Activated T-cell treated with anti-CD3 and anti-CD28 coated beads for 4 hours (primary cell): ENCODE measurements around the gene HADHA.

Source experiments
- DNase-seq: peaks from one replicate; pipeline ENCODE4 v3.0.0-alpha.2; 2020

HADHA gene

DNA sequence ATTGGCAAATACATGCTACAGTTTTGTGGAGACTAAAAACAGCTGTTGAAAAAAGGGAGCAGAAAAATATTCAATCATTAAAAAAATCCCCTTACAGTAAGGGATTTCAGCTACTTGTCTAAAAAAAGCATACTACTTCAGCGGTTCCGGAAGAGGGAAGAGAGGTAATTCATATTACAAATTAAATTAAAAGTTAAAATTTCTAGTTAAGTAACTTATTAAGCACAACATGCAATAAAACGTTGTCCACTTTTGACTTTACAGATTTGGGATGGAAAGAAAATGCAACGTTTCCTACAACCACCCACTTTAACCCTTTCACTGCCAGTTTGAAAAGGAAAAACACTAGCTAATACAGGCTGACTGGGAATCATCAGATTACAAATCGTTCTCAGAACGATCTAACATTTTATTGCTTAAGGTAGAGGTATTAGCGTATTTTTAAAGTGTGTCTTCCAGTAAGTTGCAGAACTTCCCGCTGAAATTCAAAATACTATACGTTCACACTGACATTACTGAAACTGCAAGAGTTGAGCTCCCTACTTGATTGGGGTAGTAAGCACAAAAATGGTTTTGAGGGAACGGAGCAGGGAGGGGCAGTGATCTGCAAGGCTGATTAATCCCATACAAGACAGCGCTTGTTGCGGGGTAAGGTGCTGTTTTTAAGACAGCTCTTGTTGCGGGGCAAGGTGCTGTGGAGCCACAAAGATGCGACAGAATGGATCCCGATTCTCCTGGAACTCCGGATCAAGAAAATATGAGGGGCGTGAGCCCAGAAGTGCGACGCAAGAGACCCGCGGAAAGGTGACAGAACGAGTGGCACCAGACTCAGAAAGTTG is 743 bp downstream of the HADHA start:
- DNase-seq: no peak

DNA sequence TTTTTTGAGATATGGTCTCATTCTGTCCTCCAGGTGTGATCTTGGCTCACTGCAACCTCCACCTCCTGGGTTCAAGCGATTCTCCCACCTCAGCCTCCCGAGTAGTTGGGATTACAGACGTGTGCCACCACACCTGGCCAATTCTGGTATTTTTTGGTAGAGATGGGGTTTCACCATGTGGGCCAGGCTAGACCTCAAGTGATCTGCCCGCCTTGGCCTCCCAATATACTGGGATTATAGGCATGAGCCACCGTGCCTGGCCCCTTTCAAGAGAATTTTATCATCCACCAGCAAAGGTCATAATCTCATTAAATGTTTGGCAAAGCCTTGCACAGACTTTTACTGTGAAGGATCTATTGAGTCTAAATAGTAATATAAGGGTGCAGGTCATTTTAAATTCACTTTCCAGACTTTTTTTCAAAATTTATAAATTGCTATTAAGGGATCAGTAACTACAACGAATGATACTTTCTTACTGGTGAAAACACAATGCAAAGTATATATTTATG is 2.5 kb downstream of the HADHA start:
- DNase-seq: no peak

DNA sequence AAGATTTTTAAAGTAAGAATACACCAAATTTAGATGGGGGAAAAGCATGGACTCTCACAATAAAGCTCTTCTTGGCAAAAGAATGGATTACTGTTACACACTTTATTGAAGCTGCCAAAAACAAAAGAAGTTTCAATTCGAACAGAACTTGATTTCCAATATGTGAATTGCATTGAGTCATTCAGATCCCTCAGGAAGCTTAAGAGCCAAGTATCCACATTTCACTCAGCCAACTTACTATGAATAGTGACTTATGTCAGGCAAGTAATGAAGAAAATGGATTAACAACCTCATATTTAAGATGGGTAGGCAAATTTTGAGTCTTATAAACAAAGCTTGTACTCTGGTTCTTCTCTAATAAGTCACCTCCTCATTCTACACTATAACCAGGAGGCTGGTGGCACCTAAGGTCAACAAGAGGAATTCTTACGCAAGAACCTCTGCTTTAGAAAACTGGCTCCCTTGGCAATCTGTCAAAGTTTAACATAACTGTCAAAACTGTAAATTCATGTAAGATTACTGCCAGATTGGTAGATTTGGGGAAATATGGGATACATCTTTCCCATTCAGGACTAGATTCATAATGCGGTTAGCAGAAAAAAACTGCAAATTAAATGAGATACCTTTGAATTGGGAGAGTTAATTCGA is 6.0 kb downstream of the HADHA start:
- DNase-seq: no peak

DNA sequence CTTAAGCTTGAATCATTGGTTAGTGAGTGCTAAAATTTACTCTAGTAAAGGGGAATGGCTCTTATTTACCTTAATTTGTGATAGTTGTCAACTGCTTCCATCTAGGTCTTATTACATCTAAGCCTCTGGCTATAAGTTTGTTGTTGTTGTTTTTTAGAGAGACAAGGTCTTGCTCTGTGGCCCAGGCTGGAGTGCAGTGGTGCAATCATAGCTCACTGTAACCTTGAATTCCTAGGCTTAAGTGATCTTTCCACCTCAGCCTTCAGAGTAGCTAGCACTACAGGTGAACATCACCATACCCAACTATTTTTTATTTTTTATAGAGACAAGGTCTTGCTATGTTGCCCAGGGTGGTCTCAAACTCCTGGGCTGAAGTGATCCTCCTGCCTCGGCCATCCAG is 6.6 kb downstream of the HADHA start:
- no peak for DNase-seq

DNA sequence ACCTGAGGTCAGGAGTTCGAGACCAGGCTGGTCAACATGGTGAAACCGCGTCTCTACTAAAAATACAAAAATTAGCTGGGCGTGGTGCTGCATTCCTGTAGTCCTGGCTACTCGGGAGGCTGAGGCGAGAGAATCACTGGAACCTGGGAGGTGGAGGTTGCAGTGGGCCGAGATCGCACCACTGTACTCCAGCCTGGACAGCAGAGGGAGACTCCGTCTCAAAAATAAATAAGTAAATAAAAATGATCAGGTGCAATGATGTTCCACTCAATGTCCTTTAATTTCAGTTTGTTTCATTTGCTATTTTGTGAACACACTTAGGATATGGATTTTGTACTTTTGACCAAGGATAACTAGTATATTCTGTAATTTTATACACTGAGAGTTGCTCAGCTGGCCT is 9.3 kb downstream of the HADHA start:
- no peak for DNase-seq

DNA sequence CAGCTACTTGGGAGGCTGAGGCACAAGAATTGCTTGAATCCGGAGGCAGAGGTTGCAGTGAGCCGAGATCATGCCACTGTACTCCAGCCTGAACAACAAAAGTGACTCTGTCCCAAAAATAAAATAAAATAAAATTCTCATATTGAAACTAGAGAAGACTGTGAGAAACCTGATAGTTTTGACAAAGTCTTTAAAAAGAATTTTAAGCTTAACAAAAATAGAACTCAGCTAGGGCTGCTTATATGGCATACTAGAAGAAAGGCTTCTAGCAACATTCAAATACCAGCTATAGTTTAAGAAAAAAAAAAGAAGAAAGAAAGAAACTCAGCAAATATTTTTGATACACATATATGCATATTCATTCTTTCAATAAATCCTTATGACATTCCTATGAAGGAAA is 13.6 kb downstream of the HADHA start:
- DNase-seq: no peak

DNA sequence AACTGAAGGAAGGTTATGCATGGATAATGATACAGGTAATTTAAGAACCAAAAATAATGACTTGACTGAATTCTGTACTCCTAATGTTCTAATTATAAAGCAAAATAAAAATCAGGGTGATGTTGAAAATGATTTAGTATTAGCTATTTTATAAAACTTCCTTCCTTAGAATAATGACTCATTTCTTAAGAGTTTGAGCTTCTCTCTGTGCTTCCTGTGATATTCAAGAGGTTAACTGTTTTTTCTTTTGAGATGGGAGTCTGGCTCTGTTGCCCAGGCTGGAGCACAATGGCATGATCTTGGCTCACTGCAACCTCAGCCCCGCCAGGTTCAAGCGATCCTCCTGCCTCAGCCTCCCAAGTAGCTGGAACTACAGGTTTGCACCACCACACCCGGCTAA is 14.8 kb downstream of the HADHA start:
- DNase-seq: no peak

DNA sequence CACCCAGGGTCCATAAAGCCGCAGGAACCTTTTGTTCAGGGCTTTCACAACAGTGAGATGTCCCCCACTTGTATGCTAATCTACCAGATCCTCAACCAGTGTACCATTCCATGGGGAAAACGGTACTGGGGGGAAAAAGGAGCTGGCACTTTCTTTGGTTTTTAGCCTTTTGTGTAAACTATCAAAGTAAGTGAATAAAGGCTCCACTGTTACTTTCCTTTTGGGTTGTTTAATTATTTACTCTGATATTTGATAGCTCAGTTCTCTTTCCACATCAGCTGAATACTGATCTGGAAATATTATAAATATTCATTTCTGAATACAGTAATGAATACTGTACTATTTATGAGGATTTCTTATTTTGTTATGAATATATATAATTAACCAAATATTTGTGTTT is 20.3 kb downstream of the HADHA start:
- DNase-seq: no peak

DNA sequence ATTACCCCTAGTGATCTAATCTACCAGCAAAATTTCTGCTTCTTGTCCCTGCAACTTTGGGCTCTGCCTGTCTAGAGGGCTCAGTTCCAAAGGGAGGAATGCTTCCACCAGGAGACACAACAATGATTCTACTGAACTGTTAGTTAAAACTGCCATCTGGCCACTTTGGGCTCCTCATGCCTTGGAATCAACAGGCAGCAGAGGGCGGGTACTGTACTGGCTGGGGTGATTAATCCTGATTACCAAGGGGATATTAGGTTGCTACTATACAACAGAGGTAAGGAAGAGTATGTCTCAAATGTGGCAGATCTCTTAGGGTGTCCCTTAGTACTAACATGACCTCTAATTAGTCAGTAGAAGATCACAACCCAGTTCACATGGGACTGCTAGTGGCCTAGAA is 21.4 kb downstream of the HADHA start:
- no peak for DNase-seq

DNA sequence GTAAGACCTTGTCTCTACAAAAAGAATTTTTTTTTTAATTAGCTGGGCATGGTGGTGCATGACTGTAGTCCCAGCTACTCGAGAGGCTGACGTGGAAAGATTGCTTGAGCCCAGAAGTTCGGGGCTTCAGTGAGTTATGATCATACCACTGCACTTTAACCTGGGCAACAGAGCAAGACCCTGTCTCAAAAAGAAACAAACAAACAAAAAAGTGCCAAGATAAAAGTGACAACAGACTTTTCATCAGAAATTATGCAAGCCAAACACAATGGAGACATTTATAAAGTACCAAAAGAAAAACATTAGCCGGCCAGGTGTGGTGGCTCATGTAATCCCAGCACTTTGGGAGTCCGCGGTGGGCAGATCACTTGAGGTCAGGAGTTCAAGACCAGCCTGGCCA is 26.7 kb downstream of the HADHA start:
- DNase-seq: no peak

DNA sequence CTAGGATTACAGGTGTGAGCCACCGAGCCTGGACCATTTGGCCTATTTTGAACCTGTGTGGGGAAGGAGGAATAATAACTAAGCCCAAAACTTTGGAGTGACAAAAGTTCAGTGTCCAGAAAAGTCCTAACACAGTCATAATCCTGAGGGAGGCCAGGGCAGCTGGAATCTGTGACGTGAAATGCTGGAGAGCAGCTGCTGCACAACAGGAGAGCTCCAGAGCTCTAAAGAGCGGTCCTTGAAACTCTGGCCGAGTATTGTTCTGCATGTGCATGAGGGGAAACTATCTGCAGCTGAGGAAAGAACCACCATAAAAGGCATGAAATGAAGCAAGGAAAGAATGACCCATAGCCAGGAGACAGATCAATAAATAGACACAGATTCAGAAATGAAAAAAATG is 27.8 kb downstream of the HADHA start:
- DNase-seq: no peak

DNA sequence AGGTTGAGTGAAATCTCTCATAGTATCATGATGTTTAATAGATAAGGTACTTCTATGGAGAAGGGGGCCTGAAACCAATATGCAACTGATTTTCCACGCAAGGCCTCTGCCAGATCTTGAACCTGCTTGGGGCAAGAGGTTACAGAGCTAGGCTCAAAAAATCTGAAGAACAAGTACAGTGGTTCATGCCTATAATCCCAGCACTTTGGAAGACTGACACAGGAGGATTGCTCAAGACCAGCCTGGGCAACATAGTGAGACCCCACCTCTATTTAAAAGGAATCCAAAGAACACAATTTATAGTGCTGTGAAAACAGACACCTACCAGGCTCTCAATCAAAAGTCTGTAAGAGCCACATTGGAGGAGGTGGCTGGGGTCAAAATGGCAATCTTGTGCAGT is 28.6 kb downstream of the HADHA start:
- DNase-seq: no peak

DNA sequence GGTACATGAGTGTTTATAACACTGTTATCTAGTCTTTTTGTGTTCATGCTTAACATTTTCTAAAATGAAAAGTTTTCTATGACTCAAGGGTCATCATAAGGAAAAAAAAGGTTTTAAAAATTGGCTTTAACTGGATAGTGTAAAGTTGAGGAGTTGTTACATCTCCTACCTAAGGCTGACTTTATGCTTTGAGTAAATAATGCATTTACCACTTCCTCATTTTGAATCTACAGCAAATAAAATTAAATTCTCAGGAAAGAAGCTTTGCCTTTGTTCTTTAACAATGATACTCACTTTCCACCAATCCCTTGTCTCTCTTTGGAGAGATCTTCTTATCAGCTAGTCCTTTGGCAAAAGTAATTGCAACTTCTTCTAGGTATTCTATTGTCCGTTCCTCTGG is 29.7 kb downstream of the HADHA start:
- DNase-seq: no peak

DNA sequence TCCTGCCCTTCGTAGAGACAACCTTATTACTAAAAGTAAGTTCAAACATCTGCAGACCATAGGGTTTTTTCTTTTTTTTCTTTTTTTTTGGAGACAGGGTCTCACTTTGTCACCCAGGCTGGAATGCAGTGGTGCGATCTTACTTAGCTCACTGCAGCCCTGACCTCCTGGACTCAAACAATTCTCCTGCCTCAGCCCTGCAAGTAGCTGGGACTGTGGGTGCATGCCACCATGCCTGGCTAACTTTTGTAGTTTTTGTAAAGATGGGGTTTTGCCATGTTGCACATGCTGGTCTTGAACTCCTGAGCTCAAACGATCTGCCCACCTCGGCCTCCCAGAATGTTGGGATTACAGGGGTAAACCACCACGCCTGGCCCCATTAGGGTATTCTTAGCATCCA is 32.4 kb downstream of the HADHA start:
- DNase-seq: no peak

DNA sequence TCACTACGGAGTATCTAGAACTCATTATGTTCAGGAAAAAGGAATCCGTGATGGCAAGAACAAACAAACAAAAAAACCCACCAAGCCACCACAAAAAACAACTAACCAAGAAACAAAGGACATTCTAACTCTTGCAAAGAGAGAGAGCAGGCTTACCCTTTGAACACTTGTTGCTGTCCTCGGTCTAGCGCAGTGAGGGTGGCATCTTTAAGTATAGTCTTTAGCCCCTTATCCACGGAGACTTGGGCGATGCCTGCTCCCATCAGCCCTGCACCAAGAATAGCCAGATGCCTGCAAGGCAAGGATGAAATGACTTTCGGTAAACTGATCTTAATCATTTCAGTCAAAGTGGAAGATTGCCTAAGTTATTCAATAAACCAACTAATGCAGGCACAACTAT is 40.5 kb downstream of the HADHA start:
- DNase-seq: no peak

DNA sequence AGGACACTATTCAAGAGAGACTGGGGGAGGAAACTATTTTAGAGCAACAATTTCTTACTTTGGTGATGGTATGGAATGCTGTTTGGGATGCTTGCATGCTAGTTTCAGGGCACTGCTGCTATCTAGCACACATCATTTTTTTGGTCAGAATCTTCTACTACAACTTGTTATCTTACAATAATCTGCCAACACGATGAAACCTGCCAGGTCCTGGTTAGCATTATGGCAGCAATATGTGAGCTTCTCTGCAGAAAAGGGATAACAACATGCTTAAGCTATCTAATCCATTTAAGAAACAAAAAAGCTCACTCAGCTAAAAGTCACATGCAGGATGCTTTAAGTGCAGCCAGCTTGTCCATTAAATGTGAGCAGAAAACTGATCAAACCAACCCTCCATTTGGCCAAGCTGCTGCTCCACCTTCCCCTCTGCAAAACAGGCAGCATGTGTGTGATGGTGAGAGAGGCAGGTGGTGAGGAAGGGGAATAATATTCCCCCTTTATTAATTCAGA is 41.4 kb downstream of the HADHA start:
- no peak for DNase-seq

DNA sequence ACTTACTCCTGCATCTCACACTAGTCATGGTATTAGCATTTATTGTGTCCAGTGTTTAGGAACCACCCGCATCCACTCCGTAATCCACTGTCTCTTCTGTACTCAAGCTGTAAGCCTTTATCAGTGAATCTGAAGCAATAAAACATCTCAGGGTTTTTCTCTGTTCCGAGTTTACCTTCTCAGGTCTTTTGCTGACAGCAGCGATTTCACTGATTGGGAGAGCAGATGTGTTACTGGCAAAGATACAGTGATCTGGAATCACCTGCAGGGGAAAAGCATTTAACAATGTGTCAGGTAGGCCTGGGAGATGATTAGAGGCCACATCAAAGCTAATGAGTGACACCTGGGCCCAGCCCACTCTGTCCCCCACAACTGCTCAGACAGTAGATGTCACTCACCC is 46.9 kb downstream of the HADHA start:
- DNase-seq: no peak

DNA sequence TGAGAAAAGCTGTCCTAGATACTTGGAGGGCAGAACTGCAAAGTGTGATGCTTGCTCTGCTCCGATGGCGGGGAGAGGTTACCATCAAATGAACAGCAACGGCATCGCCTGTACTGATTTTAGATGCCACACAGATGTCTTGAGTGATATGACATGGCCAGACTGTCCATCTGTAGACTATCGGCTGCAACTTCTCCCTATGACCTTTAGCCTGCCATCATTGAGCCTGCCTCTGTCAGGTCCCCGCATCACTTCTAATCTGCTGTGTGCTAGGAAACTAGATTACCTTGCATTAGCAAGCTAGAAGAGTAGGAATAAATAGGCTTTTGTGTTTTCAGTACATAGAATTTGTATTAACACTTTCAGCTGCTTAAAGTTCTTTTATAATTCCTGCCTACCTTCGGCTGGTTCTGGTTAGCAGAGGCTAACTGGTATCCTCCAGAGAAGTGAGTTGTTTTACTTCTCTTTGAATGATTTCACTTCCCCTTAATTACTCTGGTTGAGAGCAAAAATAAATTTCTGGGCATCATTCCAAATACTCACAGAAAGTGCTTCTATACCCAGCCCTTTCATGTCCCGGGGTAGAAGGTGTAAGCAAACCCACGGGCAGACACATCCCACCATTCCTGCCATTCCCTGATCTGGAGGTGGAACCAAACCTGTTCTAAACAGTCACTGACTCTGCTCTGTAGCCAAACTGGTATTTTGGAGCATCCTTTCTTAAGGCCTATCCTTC is 47.6 kb downstream of the HADHA start:
- no peak for DNase-seq

DNA sequence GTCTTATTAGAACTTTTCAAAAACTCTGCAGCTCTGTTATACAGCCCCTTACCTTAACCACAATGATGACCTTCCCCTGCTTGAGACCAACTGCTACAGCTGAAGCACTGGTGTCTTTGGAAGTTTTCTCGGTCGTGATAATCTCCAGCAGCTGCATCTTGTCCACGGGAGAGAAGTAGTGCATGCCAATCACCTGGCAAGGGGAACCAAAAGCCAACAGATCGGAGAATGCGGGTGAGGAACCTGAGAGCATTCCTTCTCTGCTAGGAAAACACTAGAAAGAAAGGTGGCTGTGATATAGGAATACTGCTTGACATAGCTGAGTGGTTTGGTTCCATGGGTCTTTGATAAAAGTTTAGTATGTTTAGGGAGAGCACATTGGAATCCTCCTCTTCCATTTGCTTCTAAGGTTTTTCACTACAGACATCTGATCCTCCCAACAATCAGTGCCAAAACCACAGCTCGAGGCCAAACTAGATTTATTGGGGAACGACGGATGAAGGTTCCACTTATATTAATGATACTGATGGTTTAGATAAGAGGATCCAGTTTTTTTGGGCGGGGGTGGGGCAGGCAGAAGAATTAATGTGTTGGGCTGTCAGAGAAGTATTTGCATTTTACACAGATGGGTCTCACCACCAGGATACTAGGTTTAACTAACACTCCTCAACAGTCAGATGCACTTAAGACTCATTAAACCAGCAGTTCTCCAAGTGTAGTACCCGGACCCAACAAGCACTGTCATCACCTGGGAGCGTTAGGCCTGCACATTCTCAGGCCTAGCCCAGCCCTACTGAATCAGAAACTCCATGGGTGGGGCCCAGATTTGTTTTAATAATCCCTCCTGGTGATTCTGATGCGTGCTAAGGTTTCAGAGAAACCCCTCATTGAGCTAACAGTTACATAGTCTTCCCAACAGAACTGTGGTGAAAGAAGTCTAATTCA is 49.1 kb downstream of the HADHA start:
- no peak for DNase-seq

DNA sequence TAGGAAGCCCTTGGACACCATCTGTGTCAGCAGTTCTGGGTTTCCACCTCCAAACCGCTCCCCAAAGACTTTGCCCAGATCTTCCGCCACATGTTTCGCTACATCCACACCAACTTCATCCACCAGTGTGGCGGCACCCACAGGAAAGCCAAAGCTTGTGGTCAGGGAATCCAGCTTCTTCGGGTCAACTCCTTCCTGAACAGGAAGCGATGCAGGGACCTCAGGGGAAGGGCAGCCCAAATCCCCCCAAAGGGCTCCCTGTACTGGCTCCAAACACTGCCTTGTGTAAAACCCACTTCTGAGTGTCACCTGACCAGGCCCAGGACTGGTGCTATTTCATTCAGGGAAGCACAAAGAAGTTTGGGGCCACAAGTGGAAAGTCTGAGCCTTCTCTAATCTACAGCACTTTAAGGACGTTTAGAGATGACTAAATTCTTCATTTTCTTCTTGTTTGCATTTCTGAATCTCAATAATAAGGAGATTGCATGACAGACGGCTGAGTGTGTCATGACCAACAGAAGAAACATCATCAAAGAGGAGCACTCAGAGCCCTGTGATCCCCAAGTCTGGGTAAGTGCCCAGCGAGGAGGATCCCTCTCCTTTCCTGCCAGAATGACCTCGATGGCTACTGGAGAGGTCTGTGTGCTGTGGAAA is 50.7 kb downstream of the HADHA start:
- DNase-seq: no peak

DNA sequence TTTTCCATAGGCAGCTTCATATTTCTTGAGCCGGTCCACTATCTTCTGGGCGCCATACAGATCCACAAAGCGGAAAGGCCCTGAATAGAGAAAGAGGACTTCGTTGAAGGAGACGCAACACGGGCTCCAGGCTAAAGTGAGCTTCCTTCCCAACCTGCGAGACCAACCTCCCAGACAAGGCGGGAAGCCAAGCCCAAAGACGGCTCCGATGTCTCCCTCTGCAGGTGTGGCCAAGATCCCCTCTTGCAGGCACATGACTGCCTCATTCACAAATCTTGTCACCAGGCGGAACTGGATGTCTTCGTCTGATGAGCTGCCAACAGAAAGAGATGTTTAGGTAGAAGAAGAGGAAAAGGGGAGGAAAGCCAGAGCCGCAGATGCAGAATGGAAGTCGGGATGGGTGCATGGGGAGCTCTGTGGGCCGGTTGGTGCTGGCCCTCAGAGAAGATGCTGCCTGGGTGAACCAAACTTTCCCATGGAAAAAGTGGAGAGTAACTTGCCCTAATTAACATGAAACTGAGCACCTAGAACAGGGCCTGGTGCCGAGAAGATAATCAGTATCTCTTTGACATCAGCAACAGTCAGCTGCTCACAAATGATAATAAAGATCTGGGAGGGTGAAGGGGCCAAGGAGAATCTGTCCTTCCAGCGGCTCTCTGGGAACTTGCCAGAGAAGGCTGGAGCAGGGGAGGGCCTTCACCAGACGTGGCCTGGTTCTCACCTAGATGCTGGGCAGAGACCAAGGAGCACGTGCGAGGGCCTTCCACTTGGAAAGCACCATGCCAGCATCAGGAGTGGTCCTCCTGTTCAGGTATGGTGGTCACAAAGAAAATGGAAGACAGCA is 52.9 kb downstream of the HADHA start:
- no peak for DNase-seq
